Activated CD8-positive, alpha-beta memory T cell treated with anti-CD3 and anti-CD28 coated beads, Interleukin-2, amount 50 U/mL, for 1 hour (primary cell): ENCODE data around the gene HAGHL.
A peak's percentile ranks its signal among the peaks of the same experiment; 100 is the strongest.
"Not testable (repeated sequence)": the region's sequence is repeated elsewhere in the genome, so short reads cannot be mapped to it uniquely, and the experiment has no call there.

Experiments used
- DNase-seq: peaks from one replicate; pipeline ENCODE4 v3.0.0-alpha.2; 2020; ENCODE audit errors: extremely low read depth

HAGHL gene

GRCh38 chr16:707062-707538 is 19.8 kb upstream of the HAGHL start:
- DNase-seq = no peak

- DNase-seq = no peak
Observed at GRCh38 chr16:708019-708418, 18.9 kb upstream of the HAGHL start.

- DNase-seq = no peak
Observed at GRCh38 chr16:708959-709358, 17.9 kb upstream of the HAGHL start.

- DNase-seq = no peak
Observed at GRCh38 chr16:709566-710499, 17.1 kb upstream of the HAGHL start.

GRCh38 chr16:710500-711075 is 16.3 kb upstream of the HAGHL start:
- DNase-seq = no peak

- no peak for DNase-seq
Observed at GRCh38 chr16:711084-711483, 15.8 kb upstream of the HAGHL start.

GRCh38 chr16:711548-712320 is 15.2 kb upstream of the HAGHL start:
- no peak for DNase-seq

- not testable (repeated sequence) for DNase-seq
Observed at GRCh38 chr16:712740-713250, 14.1 kb upstream of the HAGHL start.

- DNase-seq = no peak
Observed at GRCh38 chr16:714079-714478, 12.8 kb upstream of the HAGHL start.

- peak; percentile 65 for DNase-seq
Observed at GRCh38 chr16:714558-715476, 12.1 kb upstream of the HAGHL start, which contains the start of gene METRN. Gene METRN (plus strand): TSS chr16:715118. CDS start chr16:715290, 172 bp downstream.

GRCh38 chr16:715477-716199 is 11.3 kb upstream of the HAGHL start:
- no peak for DNase-seq

- DNase-seq = no peak
Observed at GRCh38 chr16:716200-716568, 10.7 kb upstream of the HAGHL start.

- DNase-seq = no peak
Observed at GRCh38 chr16:716768-717325, 10.1 kb upstream of the HAGHL start.

GRCh38 chr16:717450-718245 is 9.3 kb upstream of the HAGHL start:
- no peak for DNase-seq

GRCh38 chr16:718389-718788 is 8.5 kb upstream of the HAGHL start:
- no peak for DNase-seq

- no peak for DNase-seq
Observed at GRCh38 chr16:718922-719321, 8.0 kb upstream of the HAGHL start.

- no peak for DNase-seq
Observed at GRCh38 chr16:719815-720446, 7.0 kb upstream of the HAGHL start.

- no peak for DNase-seq
Observed at GRCh38 chr16:720447-720989, 6.4 kb upstream of the HAGHL start.
